ENCODE data around the gene ZMIZ1.

ZMIZ1 gene

GRCh38 chr10:79068562-79069324, at the start of gene ZMIZ1:
TSS of gene ZMIZ1 (plus strand) at chr10:79068966. CDS start at chr10:79201633, 132,667 bp downstream.
- peak; percentile 58 to 65 for DNase-seq (ENCODE audit: low read depth in 2 of 2)

DNA sequence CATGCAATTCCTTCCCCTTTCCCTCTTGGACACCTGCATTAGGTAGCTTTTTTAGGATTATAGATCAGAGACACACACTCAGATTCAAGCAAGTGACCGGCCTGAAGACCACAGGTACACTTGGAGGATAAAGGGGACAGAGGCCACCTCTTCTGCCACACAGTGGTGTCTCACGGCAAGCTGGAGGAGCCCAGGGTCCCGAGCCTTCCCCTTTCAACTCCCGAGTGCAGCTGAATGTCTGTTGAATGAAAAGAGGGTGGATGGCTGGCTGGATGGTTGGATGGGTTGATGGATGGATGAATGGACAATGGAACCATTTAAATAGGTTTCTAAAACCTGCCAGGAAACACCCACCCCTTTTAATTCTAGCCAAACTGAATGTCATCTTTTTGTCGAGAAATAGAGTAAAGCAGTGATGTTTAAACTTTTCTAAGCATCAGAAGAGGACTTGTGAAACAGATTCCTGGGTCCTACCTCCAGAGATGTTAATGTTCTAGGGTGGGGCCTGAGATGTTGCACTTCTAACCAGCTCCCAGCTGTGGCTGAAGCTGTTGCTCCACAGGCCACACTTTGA, 49.2 kb upstream of the ZMIZ1 start:
- no peak for DNase-seq (ENCODE audit: low read depth in 2 of 2)

GRCh38 chr10:79020015-79020491, 48.7 kb upstream of the ZMIZ1 start:
- DNase-seq (ENCODE audit: low read depth in 2 of 2), result no peak

- DNase-seq (ENCODE audit: low read depth in 2 of 2), result no peak
These were observed 48.2 kb upstream of the ZMIZ1 start for GRCh38 chr10:79020605-79021004.

- DNase-seq (ENCODE audit: low read depth in 2 of 2), result no peak
These were observed 47.3 kb upstream of the ZMIZ1 start for GRCh38 chr10:79021331-79021907.

DNA sequence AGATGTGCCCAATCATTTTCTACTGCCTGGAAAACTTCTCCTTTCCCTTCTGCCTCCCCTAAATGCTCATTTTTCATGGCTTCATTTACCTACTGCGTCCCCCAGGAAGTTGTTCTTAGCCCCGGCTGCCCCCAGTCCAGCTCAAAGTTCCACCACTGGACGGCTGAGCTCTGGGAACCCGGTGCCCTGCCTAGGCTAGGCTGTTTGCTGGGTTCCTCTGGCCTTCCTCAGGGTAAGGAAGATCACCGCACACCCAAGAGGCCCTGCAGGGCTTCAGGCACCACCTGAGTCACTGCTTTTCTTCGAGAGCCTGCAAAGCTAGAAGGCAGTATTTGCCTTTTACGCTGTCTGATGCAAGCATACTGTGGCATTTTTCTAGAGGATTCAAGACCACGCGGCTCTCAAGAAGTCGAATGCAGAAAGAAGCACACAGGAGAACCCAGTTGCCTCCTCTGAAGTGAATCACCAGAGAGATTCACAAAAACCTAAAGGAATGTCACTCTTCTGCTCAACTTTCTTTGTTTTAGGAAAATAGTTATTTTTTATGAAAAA, 46.7 kb upstream of the ZMIZ1 start:
- no peak for DNase-seq (ENCODE audit: low read depth in 2 of 2)

GRCh38 chr10:79022565-79023230, 46.1 kb upstream of the ZMIZ1 start:
- no peak for DNase-seq (ENCODE audit: low read depth in 2 of 2)

- DNase-seq (ENCODE audit: low read depth in 2 of 2), result no peak
These were observed 45.3 kb upstream of the ZMIZ1 start for GRCh38 chr10:79023240-79024162.

DNA sequence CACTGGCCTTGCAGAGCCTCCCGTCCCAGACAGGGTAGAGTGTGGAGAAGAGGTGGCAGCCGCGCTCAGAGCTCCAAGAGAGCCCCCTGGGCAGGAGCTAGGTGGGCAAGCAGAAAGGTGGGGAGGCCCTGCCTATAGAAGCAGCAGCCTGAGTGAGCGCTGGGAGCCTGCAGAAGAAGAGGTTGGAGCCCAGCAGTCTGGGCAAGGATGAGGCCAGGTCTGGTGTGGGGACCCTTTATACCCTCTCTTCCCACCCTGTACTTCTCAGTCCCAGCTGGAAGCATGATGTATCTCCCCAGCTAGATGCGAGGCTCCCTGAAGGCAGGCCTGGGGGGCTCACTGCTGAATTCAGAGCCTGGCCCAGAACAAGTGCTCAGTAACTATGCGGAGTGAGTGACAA, 44.5 kb upstream of the ZMIZ1 start:
- no peak for DNase-seq (ENCODE audit: low read depth in 2 of 2)

GRCh38 chr10:79024720-79025198, 44.0 kb upstream of the ZMIZ1 start:
- no peak for DNase-seq (ENCODE audit: low read depth in 2 of 2)

- peak; percentile 16 to 32 for DNase-seq (ENCODE audit: low read depth in 2 of 2)
These were observed 43.5 kb upstream of the ZMIZ1 start for GRCh38 chr10:79025199-79025832.

- no peak for DNase-seq (ENCODE audit: low read depth in 2 of 2)
These were observed 42.4 kb upstream of the ZMIZ1 start for GRCh38 chr10:79026341-79026761.

GRCh38 chr10:79026806-79027146, 42.0 kb upstream of the ZMIZ1 start:
- no peak for DNase-seq (ENCODE audit: low read depth in 2 of 2)

DNA sequence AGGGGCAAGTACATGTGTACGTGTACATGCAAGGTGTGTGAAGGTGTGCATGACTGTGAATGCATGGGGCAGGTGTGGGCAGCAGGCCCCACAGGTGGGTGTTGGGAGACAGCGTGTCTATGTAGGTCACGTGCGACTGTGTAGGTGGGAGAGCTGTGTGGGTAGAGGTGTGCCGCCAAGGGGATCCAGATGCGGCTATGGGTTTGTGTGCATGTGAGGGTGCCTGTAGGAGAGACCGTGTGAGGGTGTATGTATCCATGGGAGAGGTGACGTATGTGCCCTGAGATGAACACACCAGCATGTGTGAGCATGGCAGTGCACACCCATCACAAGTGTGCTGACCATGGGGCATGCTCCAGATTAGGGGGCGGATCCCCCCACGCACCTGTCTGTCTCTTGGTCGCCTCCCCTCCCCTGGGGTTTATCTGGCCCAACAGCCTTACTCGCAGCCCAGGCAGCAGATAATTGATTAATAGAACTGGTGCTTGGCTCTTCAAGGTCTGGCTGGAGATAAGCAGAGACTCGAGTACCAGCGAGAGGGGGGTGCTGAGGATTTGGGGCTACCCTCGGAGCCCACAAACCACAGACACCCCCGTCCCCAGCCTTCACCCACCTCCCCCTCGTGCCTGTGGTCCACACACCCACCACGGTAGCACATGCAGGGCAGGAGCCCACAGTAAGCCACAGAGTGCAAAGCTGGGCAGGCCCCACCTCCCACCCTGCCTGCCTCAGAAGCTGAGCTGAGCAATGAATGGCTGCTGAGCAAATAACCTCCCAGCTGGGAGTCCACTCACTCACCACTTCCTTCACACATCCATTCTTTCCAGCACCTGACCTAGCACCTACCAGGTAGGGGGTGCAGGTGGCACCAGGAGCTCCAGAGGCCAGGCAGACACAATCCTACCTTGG, 41.4 kb upstream of the ZMIZ1 start:
- peak in 1 of 2 donors; percentile 36 for DNase-seq (ENCODE audit: low read depth in 2 of 2)

GRCh38 chr10:79028056-79028430, 40.7 kb upstream of the ZMIZ1 start:
- DNase-seq (ENCODE audit: low read depth in 2 of 2), result no peak

DNA sequence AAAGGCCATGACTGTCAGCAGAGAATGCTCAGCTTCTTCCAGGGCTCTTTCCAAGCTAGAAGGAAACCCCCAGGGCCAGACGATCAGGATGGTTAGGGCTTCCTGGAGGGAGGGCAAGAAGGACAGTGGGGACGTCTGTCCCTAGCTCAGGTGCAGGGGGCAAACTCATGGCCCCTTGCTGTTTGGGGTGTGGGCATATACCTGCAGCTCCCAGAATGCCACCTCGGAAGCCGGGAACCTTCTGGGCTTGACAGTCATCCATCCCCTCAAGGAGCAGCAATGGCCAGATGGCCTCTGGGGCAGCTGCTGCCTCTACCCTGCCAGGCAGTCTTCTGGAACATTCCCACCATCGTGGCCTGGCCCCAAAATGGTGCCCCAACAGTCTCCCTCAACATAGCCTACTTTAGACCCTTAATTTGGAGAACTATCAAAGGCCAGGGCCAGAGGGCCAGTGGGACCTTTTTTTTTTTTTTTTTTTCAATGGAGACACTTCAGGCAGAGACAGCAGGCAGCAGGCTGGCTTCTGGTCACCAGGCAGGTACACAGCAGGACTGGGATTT, 40.2 kb upstream of the ZMIZ1 start:
- DNase-seq (ENCODE audit: low read depth in 2 of 2), result no peak

GRCh38 chr10:79029478-79030390, 39.0 kb upstream of the ZMIZ1 start:
- no peak for DNase-seq (ENCODE audit: low read depth in 2 of 2)

DNA sequence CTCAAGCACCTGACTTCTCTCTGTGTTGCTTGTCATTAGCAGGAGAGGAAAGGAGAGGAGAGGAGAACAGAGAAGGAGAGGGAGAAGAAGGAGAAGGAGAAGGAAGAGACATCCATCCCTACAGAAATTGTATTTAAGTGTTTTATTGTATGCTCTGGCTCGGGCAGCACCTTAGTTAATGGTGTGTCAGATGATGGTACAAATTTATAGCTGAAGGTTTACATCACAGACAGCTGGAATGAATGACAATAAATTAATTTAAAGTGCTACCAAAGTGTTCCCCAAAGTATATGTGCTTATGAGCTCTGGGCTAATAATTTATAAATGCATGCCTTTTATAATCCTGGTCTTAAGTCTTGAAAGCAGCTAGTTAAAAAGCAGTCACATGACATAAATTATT, 38.1 kb upstream of the ZMIZ1 start:
- DNase-seq (ENCODE audit: low read depth in 2 of 2), result no peak
